HepG2 (cell line): ENCODE results near the gene ZBTB25. TPM values are rescaled to one million over a fixed set of nuclear protein-coding genes. Genes with fewer than 3 reads are reported as not detected.

Source experiments
- ARNT2 ChIP-seq: sonication (generic); formaldehyde crosslinking; IDR thresholded peaks from 2 replicates; pipeline ENCODE4 v1.8.0; 2022; ENCODE audit warnings: mild to moderate bottlenecking, low read depth, missing genetic modification reagents, moderate library complexity
- CENPT ChIP-seq: sonication (generic); formaldehyde crosslinking; IDR thresholded peaks from 2 replicates; pipeline ENCODE4 v1.8.0; 2022; ENCODE audit warnings: low read depth, mild to moderate bottlenecking, moderate library complexity, missing genetic modification reagents
- DRAP1 ChIP-seq: IDR thresholded peaks from 2 replicates; pipeline ENCODE4 v1.6.1; 2016; ENCODE audit warnings: missing genetic modification reagents, missing compliant biosample characterization
- EP300 ChIP-seq, 3 experiments: sonication (generic) in 1 of 3; formaldehyde crosslinking in 1 of 3; IDR thresholded peaks; 2 replicates each; pipeline versions ENCODE4 v1.5.1 to v1.6.1; 2011 to 2020; ENCODE audit warnings: low read depth in 2 of 3, low read length in 2 of 3, borderline replicate concordance in 1 of 3, improper control_type of control experiment in 1 of 3, mild to moderate bottlenecking in 1 of 3, missing genetic modification reagents in 1 of 3, moderate library complexity in 1 of 3
- GZF1 ChIP-seq: sonication (generic); formaldehyde crosslinking; IDR thresholded peaks from 2 replicates; pipeline ENCODE4 v1.5.1; 2020; ENCODE audit warnings: mild to moderate bottlenecking, missing genetic modification reagents
- PCBP1 ChIP-seq: fragments of 200-400 bp; formaldehyde crosslinking; IDR thresholded peaks from 2 replicates; pipeline ENCODE4 v1.6.1; 2017; ENCODE audit warnings: mild to moderate bottlenecking, low read depth, low read length, borderline replicate concordance
- PITX1 ChIP-seq: sonication (generic); formaldehyde crosslinking; IDR thresholded peaks from 2 replicates; pipeline ENCODE4 v1.5.1; 2020; ENCODE audit warnings: mild to moderate bottlenecking, missing genetic modification reagents
- XBP1 ChIP-seq: sonication (generic); formaldehyde crosslinking; IDR thresholded peaks from 2 replicates; pipeline ENCODE4 v1.5.0; 2020; ENCODE audit warnings: missing genetic modification reagents
- XRCC5 ChIP-seq: fragments of 200-400 bp; formaldehyde crosslinking; optimal IDR thresholded peaks from 2 replicates; pipeline ENCODE3; 2017; ENCODE audit warnings: mild to moderate bottlenecking, low read length
- YEATS4 ChIP-seq: sonication (generic); formaldehyde crosslinking; IDR thresholded peaks from 2 replicates; pipeline ENCODE4 v1.4.0; 2020; ENCODE audit warnings: missing genetic modification reagents, borderline replicate concordance
- ZNF274 ChIP-seq: sonication (generic); formaldehyde crosslinking; IDR thresholded peaks from 2 replicates; pipeline ENCODE4 v1.5.1; 2020; ENCODE audit warnings: mild to moderate bottlenecking, missing genetic modification reagents
- ZNF326 ChIP-seq: sonication (generic); formaldehyde crosslinking; IDR thresholded peaks from 2 replicates; pipeline ENCODE4 v1.4.0; 2020; ENCODE audit warnings: missing genetic modification reagents, borderline replicate concordance
- ZNF572 ChIP-seq: sonication (generic); formaldehyde crosslinking; IDR thresholded peaks from 2 replicates; pipeline ENCODE4 v1.5.1; 2020; ENCODE audit warnings: mild to moderate bottlenecking, missing genetic modification reagents
- ZNF749 ChIP-seq: sonication (generic); formaldehyde crosslinking; IDR thresholded peaks from 2 replicates; pipeline ENCODE4 v1.8.0; 2022; ENCODE audit warnings: mild to moderate bottlenecking, missing genetic modification reagents, moderate library complexity, borderline replicate concordance
- ZNF777 ChIP-seq: sonication (generic); formaldehyde crosslinking; IDR thresholded peaks from 2 replicates; pipeline ENCODE4 v1.4.0; 2020; ENCODE audit warnings: missing genetic modification reagents
- polyA plus RNA-seq, 8 experiments: library from polyadenylated mRNA; depleted of rRNA in 3 of 8; stranded (reverse) in 7 of 8; unstranded in 1 of 8; fragments of >200 nt; fragmentation: Illumina TruSeq in 4 of 8; extraction: Trizol in 4 of 8; gene quantifications; 2 replicates each; pipeline versions ENCODE4 v1.2.1 to v1.2.3, GENCODE V29; 2011 to 2016; ENCODE audit warnings: low read depth in 4 of 8, missing spikeins in 1 of 8, mixed read lengths in 1 of 8; ENCODE audit not compliant: insufficient read depth in 1 of 8
- total RNA-seq, 5 experiments: library from RNA; depleted of rRNA; stranded (reverse); fragments of >200 nt; fragmentation: Illumina TruSeq; extraction: Trizol; gene quantifications; 2 replicates each; pipeline ENCODE4 v1.2.3, GENCODE V29; 2016; ENCODE audit warnings: low read depth in 1 of 5
- TF ChIP-seq, protein P1 (sequence below): sonication (generic); formaldehyde crosslinking; IDR thresholded peaks from 2 replicates; pipeline ENCODE4 v1.4.0; 2020; ENCODE audit warnings: mild to moderate bottlenecking, missing genetic modification reagents
- TF ChIP-seq, protein P2 (sequence below): sonication (generic); formaldehyde crosslinking; IDR thresholded peaks from 2 replicates; pipeline ENCODE4 v1.4.0; 2020; ENCODE audit warnings: missing genetic modification reagents
- TF ChIP-seq, protein P3 (sequence below): sonication (generic); formaldehyde crosslinking; IDR thresholded peaks from 2 replicates; pipeline ENCODE4 v1.8.1; 2023; ENCODE audit warnings: missing genetic modification reagents, mild to moderate bottlenecking, borderline replicate concordance
- TF ChIP-seq, protein P4 (sequence below): sonication (generic); formaldehyde crosslinking; IDR thresholded peaks from 2 replicates; pipeline ENCODE4 v1.5.0; 2020; ENCODE audit warnings: mild to moderate bottlenecking, missing genetic modification reagents
- TF ChIP-seq, protein P5 (sequence below): sonication (generic); formaldehyde crosslinking; IDR thresholded peaks from 2 replicates; pipeline ENCODE4 v1.5.0; 2020; ENCODE audit warnings: missing genetic modification reagents, mild to moderate bottlenecking, borderline replicate concordance

ZBTB25 gene
- total and polyA plus RNA-seq, 2 of the 13 experiments (the other 11 are each of a cell fraction or from before 2014, with no cell fraction given) = 3.5 to 7.6 TPM

DNA sequence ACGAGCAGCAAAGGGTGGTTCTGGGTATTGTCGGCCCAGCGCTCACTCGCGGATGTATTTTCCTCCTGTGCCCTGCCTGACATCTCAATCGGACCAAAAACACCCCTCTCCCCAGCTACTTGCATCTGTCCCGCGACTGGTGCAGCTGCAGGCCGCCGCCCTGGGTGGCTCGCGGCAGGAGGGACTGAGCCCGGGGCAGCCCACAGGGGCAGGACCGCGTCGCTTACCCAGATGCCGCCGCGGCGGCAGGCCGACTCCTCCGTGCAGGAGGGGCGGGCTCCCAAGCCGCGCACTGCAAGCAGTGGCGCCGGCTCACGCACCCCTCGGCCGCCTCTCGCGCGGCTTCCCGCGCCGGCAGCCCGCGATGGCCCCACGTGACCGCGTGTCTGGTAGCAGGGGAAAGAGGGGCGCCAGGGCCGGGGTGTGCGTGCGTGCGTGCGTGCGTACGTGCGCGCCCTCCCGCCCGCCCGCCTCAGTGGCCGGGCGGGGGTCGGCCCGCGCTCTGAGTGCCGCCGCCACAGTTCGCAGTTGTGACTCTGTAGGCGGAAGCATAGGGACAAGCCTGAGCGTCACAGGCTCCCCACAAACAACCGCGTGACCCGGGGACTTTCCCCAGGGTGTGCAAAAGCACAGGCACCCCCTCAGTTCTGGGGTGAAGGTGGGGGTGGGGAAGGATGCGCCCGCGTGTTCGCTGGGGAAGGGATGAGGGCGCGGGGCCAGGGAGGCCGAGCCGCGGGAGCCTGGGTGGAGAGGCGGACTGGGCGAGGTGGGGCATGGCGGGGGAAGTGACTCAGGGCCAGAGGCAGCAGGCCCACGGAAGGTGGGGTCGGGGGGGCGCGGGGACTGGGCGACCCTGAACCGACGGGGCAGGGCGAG lies at the start of gene ZBTB25 (continued):
- TF ChIP-seq PCBP1 = peak; percentile 72; the same call in 1 of the 2 replicates
- TF ChIP-seq EP300 (IDR thresholded peaks at IDR 0.05; ENCODE audit: low read depth in 2 of 2, low read length in 2 of 2) = no peak
- TF ChIP-seq EP300 (CRISPR knock-in tag; IDR thresholded peaks at IDR 0.05; ENCODE audit: borderline replicate concordance) = no peak
- TF ChIP-seq, protein P1, sequence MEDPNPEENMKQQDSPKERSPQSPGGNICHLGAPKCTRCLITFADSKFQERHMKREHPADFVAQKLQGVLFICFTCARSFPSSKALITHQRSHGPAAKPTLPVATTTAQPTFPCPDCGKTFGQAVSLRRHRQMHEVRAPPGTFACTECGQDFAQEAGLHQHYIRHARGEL (CRISPR knock-in tag) = no peak
- TF ChIP-seq GZF1 (CRISPR knock-in tag) = no peak
- no peak; the same call in 1 of the 2 replicates for TF ChIP-seq ZNF274 (CRISPR knock-in tag)
- 0 out of 2 replicates have a peak, but pooled peaks have one; percentile 2 for TF ChIP-seq ZNF777 (CRISPR knock-in tag)
- TF ChIP-seq, protein P2, sequence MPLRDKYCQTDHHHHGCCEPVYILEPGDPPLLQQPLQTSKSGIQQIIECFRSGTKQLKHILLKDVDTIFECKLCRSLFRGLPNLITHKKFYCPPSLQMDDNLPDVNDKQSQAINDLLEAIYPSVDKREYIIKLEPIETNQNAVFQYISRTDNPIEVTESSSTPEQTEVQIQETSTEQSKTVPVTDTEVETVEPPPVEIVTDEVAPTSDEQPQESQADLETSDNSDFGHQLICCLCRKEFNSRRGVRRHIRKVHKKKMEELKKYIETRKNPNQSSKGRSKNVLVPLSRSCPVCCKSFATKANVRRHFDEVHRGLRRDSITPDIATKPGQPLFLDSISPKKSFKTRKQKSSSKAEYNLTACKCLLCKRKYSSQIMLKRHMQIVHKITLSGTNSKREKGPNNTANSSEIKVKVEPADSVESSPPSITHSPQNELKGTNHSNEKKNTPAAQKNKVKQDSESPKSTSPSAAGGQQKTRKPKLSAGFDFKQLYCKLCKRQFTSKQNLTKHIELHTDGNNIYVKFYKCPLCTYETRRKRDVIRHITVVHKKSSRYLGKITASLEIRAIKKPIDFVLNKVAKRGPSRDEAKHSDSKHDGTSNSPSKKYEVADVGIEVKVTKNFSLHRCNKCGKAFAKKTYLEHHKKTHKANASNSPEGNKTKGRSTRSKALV (CRISPR knock-in tag) = 0 out of 2 replicates have a peak, but pooled peaks have one; percentile 25
- peak; percentile 80 for TF ChIP-seq YEATS4 (CRISPR knock-in tag)
- peak; percentile 14 for TF ChIP-seq XRCC5
- no peak; the same call in 1 of the 2 replicates for TF ChIP-seq PITX1 (CRISPR knock-in tag)
- TF ChIP-seq, protein P3, sequence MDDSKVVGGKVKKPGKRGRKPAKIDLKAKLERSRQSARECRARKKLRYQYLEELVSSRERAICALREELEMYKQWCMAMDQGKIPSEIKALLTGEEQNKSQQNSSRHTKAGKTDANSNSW (CRISPR knock-in tag) = no peak
- no peak for TF ChIP-seq ZNF326 (CRISPR knock-in tag)
- no peak; the same call in 1 of the 2 replicates for TF ChIP-seq ARNT2
- TF ChIP-seq DRAP1 (CRISPR knock-in tag) = peak; percentile 20; the same call in 1 of the 2 replicates
- TF ChIP-seq, protein P4, sequence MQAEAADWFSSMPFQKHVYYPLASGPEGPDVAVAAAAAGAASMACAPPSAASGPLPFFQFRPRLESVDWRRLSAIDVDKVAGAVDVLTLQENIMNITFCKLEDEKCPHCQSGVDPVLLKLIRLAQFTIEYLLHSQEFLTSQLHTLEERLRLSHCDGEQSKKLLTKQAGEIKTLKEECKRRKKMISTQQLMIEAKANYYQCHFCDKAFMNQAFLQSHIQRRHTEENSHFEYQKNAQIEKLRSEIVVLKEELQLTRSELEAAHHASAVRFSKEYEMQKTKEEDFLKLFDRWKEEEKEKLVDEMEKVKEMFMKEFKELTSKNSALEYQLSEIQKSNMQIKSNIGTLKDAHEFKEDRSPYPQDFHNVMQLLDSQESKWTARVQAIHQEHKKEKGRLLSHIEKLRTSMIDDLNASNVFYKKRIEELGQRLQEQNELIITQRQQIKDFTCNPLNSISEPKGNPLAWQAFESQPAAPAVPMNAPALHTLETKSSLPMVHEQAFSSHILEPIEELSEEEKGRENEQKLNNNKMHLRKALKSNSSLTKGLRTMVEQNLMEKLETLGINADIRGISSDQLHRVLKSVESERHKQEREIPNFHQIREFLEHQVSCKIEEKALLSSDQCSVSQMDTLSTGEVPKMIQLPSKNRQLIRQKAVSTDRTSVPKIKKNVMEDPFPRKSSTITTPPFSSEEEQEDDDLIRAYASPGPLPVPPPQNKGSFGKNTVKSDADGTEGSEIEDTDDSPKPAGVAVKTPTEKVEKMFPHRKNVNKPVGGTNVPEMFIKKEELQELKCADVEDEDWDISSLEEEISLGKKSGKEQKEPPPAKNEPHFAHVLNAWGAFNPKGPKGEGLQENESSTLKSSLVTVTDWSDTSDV (CRISPR knock-in tag) = no peak; the same call in 1 of the 2 replicates
- TF ChIP-seq CENPT (CRISPR knock-in tag) = 0 out of 2 replicates have a peak, but pooled peaks have one; percentile 66
- no peak for TF ChIP-seq ZNF749 (CRISPR knock-in tag)
- TF ChIP-seq, protein P5, sequence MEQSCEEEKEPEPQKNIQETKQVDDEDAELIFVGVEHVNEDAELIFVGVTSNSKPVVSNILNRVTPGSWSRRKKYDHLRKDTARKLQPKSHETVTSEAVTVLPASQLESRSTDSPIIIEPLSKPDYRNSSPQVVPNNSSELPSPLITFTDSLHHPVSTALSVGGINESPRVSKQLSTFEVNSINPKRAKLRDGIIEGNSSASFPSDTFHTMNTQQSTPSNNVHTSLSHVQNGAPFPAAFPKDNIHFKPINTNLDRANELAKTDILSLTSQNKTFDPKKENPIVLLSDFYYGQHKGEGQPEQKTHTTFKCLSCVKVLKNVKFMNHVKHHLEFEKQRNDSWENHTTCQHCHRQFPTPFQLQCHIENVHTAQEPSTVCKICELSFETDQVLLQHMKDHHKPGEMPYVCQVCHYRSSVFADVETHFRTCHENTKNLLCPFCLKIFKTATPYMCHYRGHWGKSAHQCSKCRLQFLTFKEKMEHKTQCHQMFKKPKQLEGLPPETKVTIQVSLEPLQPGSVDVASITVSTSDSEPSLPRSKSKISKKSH (CRISPR knock-in tag) = no peak
- TF ChIP-seq ZNF572 = no peak
- peak; percentile 29; the same call in 1 of the 2 replicates for TF ChIP-seq XBP1 (CRISPR knock-in tag)
